Esophagus muscularis mucosa (tissue), 4 donors: Measurements from ENCODE around the gene PPFIA4.

Experiments
- EP300 ChIP-seq: sonication (generic); formaldehyde crosslinking; IDR thresholded peaks from one replicate; pipeline ENCODE4 v1.6.1; 2017; ENCODE audit warnings: antibody characterized with exemption
- POLR2A ChIP-seq: fragments of 450-650 bp; IDR thresholded peaks from one replicate; pipeline ENCODE4 v1.6.1; 2017; ENCODE audit warnings: antibody characterized with exemption, moderate library complexity, mild to moderate bottlenecking, low read depth
- POLR2AphosphoS5 ChIP-seq, 2 donors: sonication (generic); formaldehyde crosslinking; IDR thresholded peaks; one replicate each; pipeline ENCODE4 v1.6.1; 2017; ENCODE audit warnings: antibody characterized with exemption in 2 of 2
- TF ChIP-seq, protein P1 (sequence below), 3 experiments: fragments of 200-600 bp in 2 of 3; fragments of 450-650 bp in 1 of 3; sonication (generic) in 2 of 3; IDR thresholded peaks; one replicate each; pipeline ENCODE4 v1.5.1; 2017 to 2019; ENCODE audit warnings: antibody characterized with exemption in 3 of 3, mild to moderate bottlenecking in 2 of 3, moderate library complexity in 1 of 3

DNA sequence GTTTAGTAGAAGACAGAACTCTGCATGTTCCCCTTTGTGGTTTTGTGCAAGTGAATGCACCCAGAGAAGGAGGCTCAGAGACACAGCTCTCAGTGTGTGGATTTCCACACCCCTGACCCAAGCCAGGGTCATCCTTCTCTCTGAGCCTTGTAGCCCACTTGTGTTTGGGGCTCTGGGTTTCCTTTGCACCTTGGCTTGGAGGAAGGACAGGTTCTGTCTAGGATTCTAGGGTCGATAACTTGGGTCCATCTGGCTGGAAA, 32.3 kb downstream of the PPFIA4 start:
- TF ChIP-seq, protein P1, sequence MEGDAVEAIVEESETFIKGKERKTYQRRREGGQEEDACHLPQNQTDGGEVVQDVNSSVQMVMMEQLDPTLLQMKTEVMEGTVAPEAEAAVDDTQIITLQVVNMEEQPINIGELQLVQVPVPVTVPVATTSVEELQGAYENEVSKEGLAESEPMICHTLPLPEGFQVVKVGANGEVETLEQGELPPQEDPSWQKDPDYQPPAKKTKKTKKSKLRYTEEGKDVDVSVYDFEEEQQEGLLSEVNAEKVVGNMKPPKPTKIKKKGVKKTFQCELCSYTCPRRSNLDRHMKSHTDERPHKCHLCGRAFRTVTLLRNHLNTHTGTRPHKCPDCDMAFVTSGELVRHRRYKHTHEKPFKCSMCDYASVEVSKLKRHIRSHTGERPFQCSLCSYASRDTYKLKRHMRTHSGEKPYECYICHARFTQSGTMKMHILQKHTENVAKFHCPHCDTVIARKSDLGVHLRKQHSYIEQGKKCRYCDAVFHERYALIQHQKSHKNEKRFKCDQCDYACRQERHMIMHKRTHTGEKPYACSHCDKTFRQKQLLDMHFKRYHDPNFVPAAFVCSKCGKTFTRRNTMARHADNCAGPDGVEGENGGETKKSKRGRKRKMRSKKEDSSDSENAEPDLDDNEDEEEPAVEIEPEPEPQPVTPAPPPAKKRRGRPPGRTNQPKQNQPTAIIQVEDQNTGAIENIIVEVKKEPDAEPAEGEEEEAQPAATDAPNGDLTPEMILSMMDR (IDR thresholded peaks at IDR 0.05) = no peak
- TF ChIP-seq POLR2AphosphoS5 (IDR thresholded peaks at IDR 0.05) (no peak), POLR2A (no peak), EP300 (no peak)
